ENCODE data around the gene S100A9. TPM values are rescaled to one million over a fixed set of nuclear protein-coding genes. Genes with fewer than 3 reads are reported as not detected.
A peak's percentile ranks its signal among the peaks of the same experiment; 100 is the strongest.
"Not testable (repeated sequence)": the region's sequence is repeated elsewhere in the genome, so short reads cannot be mapped to it uniquely, and the experiment has no call there.

Gene S100A9
- total RNA-seq, 2 experiments from 2014 or later: not detected

GRCh38 chr1:153404086-153404635 is 46.5 kb downstream of the S100A9 start:
- H3K36me3 Mint-ChIP-seq (ENCODE audit: low read depth): no peaks in the 10 kb centered on the region
- ATAC-seq (no peak), DNase-seq (no peak)
- H3K4me1 Mint-ChIP-seq (ENCODE audit: low read depth): peaks cover 5% of the 10 kb centered on the region
- ChIA-PET POLR2A (no interaction called here), CTCF (interaction anchor here (0.9 to 4.2 kb wide), 4 partner anchors 18 to 50 kb away, joined by 3 to 26 read pairs (median 5); partner anchors contain the start of gene S100A9)
- H3K27ac Mint-ChIP-seq: no peak overlapping the region
- H3K27me3 Mint-ChIP-seq (ENCODE audit: low read depth): peaks cover 9% of the 10 kb centered on the region
- no peak overlapping the region for H3K4me3 Mint-ChIP-seq
- H3K9me3 Mint-ChIP-seq (ENCODE audit: insufficient read depth): no peaks in the 10 kb centered on the region

DNA sequence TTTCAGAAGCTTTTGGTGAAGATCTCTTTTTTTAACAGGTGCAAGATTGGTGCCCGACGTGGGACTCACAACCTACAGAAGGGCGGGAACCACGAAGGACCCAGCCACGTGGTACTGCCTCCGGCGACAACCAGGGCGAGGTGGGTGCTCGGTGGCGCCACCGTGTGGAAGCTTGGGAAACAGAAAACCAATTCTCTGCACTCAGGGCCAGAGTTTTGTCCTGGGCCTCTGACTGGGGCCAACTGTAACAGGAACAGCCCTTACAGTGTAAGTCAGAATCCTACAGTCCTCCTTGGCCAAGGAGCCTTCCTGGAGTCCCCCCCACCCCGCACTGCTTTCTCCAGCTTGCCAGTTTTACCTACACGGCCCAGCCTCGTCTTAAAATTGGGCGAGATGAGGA is 47.1 kb downstream of the S100A9 start:
- Mint-ChIP-seq H3K36me3 (ENCODE audit: low read depth) (no peaks in the 10 kb centered on the region), H3K4me1 (ENCODE audit: low read depth) (peaks cover 5% of the 10 kb centered on the region), H3K27ac (no peak overlapping the region), H3K27me3 (ENCODE audit: low read depth) (peaks cover 14% of the 10 kb centered on the region), H3K9me3 (ENCODE audit: insufficient read depth) (no peaks in the 10 kb centered on the region), H3K4me3 (no peak overlapping the region)
- ChIA-PET POLR2A (no interaction called here), CTCF (interaction anchor here (0.9 to 4.2 kb wide), 4 partner anchors 18 to 51 kb away, joined by 3 to 26 read pairs (median 5); partner anchors contain the start of gene S100A9)
- DNase-seq (peak; percentile 61), ATAC-seq (peak; percentile 63)

GRCh38 chr1:153405825-153406599 is 48.4 kb downstream of the S100A9 start:
- POLR2A ChIA-PET; H3K9me3 Mint-ChIP-seq (ENCODE audit: insufficient read depth); H3K36me3 Mint-ChIP-seq (ENCODE audit: low read depth); ATAC-seq; DNase-seq; H3K4me1 Mint-ChIP-seq (ENCODE audit: low read depth); H3K27ac Mint-ChIP-seq; H3K4me3 Mint-ChIP-seq: not testable (repeated sequence)
- peaks cover 18% of the 10 kb centered on the region for H3K27me3 Mint-ChIP-seq (ENCODE audit: low read depth)
- CTCF ChIA-PET: interaction anchor here (0.6 to 2.7 kb wide), 3 partner anchors 51 to 89 kb away, joined by 3 to 7 read pairs (median 5); no protein-coding TSS in a partner anchor

GRCh38 chr1:153407274-153407673 is 49.6 kb downstream of the S100A9 start:
- CTCF ChIA-PET: interaction anchor here (0.9 to 2.7 kb wide), 3 partner anchors 51 to 88 kb away, joined by 3 to 7 read pairs (median 5); no protein-coding TSS in a partner anchor
- H3K36me3 Mint-ChIP-seq (ENCODE audit: low read depth); H3K9me3 Mint-ChIP-seq (ENCODE audit: insufficient read depth); POLR2A ChIA-PET; H3K4me3 Mint-ChIP-seq; H3K27ac Mint-ChIP-seq; H3K4me1 Mint-ChIP-seq (ENCODE audit: low read depth); ATAC-seq: not testable (repeated sequence)
- DNase-seq: peak; percentile 33
- H3K27me3 Mint-ChIP-seq (ENCODE audit: low read depth): peaks cover 18% of the 10 kb centered on the region

Other genes starting within 250 kb of the S100A9 start
- gene SPRR2F, start 244.3 kb upstream of the S100A9 start, total RNA-seq: not detected
- gene SPRR2G, start 207.0 kb upstream of the S100A9 start, total RNA-seq: not detected
- gene LELP1, start 154.4 kb upstream of the S100A9 start, total RNA-seq: not detected
- not detected for gene PRR9, start 140.3 kb upstream of the S100A9 start, total RNA-seq
- not detected for gene LORICRIN, start 98.2 kb upstream of the S100A9 start, total RNA-seq
- not detected for gene PGLYRP3, start 44.9 kb upstream of the S100A9 start, total RNA-seq
- gene PGLYRP4, start 9.0 kb upstream of the S100A9 start, total RNA-seq: not detected
- not detected for gene S100A12, start 17.8 kb downstream of the S100A9 start, total RNA-seq
- gene S100A8, start 33.2 kb downstream of the S100A9 start, total RNA-seq: not detected
- not detected for gene S100A7A, start 58.7 kb downstream of the S100A9 start, total RNA-seq
- not detected for gene S100A7, start 102.8 kb downstream of the S100A9 start, total RNA-seq
- gene S100A6, start 178.1 kb downstream of the S100A9 start, total RNA-seq: 100 to 1,000 TPM; 425 to 431 TPM
- 1 to 10 TPM; 1.8 to 1.9 TPM for gene S100A5, start 183.1 kb downstream of the S100A9 start, total RNA-seq
- gene S100A4, start 188.0 kb downstream of the S100A9 start, total RNA-seq: 100 to 1,000 TPM; 628 to 665 TPM
- not detected for gene S100A3, start 191.4 kb downstream of the S100A9 start, total RNA-seq
- gene S100A2, start 208.0 kb downstream of the S100A9 start, total RNA-seq: under 1 TPM in 1 of 2 experiments, not detected in 1; 0.63 TPM

Data from activated CD8-positive, alpha-beta T cell treated with anti-CD3 and anti-CD28 coated beads, Interleukin-2, amount 10 ng/mL, durations not matched to agents 7 days and 5 days (primary cell).